K562 (cell line): ENCODE data around the gene HPD. TPM values are rescaled to one million over a fixed set of nuclear protein-coding genes. Genes with fewer than 3 reads are reported as not detected.

Experiments
- ARID3B ChIP-seq: fragments of 250-450 bp; sonication (Bioruptor Pico); IDR thresholded peaks from 2 replicates; pipeline ENCODE4 v1.4.0; 2020; ENCODE audit warnings: borderline replicate concordance
- CBX1 ChIP-seq: sonication (generic); IDR thresholded peaks from 2 replicates; pipeline ENCODE4 v1.6.1; 2016; ENCODE audit warnings: antibody characterized with exemption, low read depth, mild to moderate bottlenecking
- GTF2B ChIP-seq: IDR thresholded peaks from 2 replicates; pipeline ENCODE4 v1.6.1; 2011; ENCODE audit not compliant: insufficient read length; ENCODE audit errors: extremely low read depth
- HEY1 ChIP-seq: fragments of 250-450 bp; sonication (Bioruptor Pico); IDR thresholded peaks from 2 replicates; pipeline ENCODE4 v1.5.0; 2020; ENCODE audit warnings: mild to moderate bottlenecking, moderate library complexity, borderline replicate concordance
- LARP7 ChIP-seq: fragments of 450-650 bp; IDR thresholded peaks from 2 replicates; pipeline ENCODE4 v1.6.1; 2016
- MAX ChIP-seq: sonication (generic); formaldehyde crosslinking; IDR thresholded peaks from 2 replicates; pipeline ENCODE4 v1.9.0; 2022; ENCODE audit warnings: mild to moderate bottlenecking, missing genetic modification reagents
- NFE2 ChIP-seq: IDR thresholded peaks from 2 replicates; pipeline ENCODE4 v1.6.1; 2014; ENCODE audit warnings: antibody characterized with exemption, low read depth
- PATZ1 ChIP-seq: fragments of 250-450 bp; sonication (Bioruptor Pico); IDR thresholded peaks from 2 replicates; pipeline ENCODE4 v1.5.0; 2020; ENCODE audit warnings: mild to moderate bottlenecking, borderline replicate concordance
- POLR2A ChIP-seq: fragments of 450-650 bp; conservative IDR thresholded peaks from 2 replicates; pipeline ENCODE4 v1.6.1; 2016
- PRMT5 ChIP-seq: sonication (generic); formaldehyde crosslinking; IDR thresholded peaks from 2 replicates; pipeline ENCODE4 v1.5.0; 2020; ENCODE audit warnings: missing genetic modification reagents
- SAP30 ChIP-seq: fragments of 200-600 bp; sonication (generic); IDR thresholded peaks from 2 replicates; pipeline ENCODE4 v1.6.1; 2012; ENCODE audit warnings: borderline replicate concordance, low read depth, mild to moderate bottlenecking, moderate library complexity, low read length, control low read depth, inconsistent platforms; ENCODE audit not compliant: insufficient read depth, poor library complexity, severe bottlenecking
- TGIF2 ChIP-seq: sonication (generic); formaldehyde crosslinking; IDR thresholded peaks from 2 replicates; pipeline ENCODE4 v1.8.1; 2022; ENCODE audit warnings: mild to moderate bottlenecking, missing genetic modification reagents, moderate library complexity
- ZBED1 ChIP-seq: IDR thresholded peaks from 2 replicates; pipeline ENCODE4 v1.6.1; 2014
- ZNF274 ChIP-seq: IDR thresholded peaks from 2 replicates; pipeline ENCODE4 v1.6.1; 2011; ENCODE audit warnings: low read depth, mild to moderate bottlenecking, low read length, moderate library complexity, borderline replicate concordance
- ZNF445 ChIP-seq: fragments of 250-450 bp; sonication (Bioruptor Pico); IDR thresholded peaks from 2 replicates; pipeline ENCODE4 v1.4.0; 2020; ENCODE audit warnings: low read depth, mild to moderate bottlenecking, moderate library complexity
- ZNF584 ChIP-seq: fragments of 200-800 bp; sonication (Bioruptor generic); IDR thresholded peaks from 2 replicates; pipeline ENCODE4 v1.6.1; 2016; ENCODE audit warnings: low read depth, mild to moderate bottlenecking, missing genetic modification characterization, missing compliant biosample characterization
- ZNF592 ChIP-seq: fragments of 450-650 bp; IDR thresholded peaks from 2 replicates; pipeline ENCODE4 v1.6.1; 2017; ENCODE audit warnings: antibody characterized with exemption, mild to moderate bottlenecking
- ZNF707 ChIP-seq: fragments of 250-450 bp; sonication (Bioruptor Pico); conservative IDR thresholded peaks from 2 replicates; pipeline ENCODE4 v1.8.0; 2022; ENCODE audit warnings: inconsistent platforms, mild to moderate bottlenecking, moderate library complexity
- ZNF780A ChIP-seq: fragments of 250-450 bp; sonication (Bioruptor Pico); IDR thresholded peaks from 2 replicates; pipeline ENCODE4 v1.5.0; 2021; ENCODE audit warnings: mild to moderate bottlenecking
- polyA plus RNA-seq, 8 experiments: library from polyadenylated mRNA; depleted of rRNA in 4 of 8; stranded (reverse) in 5 of 8; unstranded in 3 of 8; fragments of >200 nt; fragmentation: Nextera tagmentation in 2 of 8; fragmentation: Illumina TruSeq in 1 of 8; extraction: Ambion mirVana in 2 of 8; extraction: Trizol in 1 of 8; gene quantifications; 2 replicates each; pipeline versions ENCODE4 v1.2.1 to v1.2.3, GENCODE V29; 2011 to 2014; ENCODE audit warnings: inconsistent platforms in 1 of 8, missing spikeins in 1 of 8
- total RNA-seq, 7 experiments: library from RNA; depleted of rRNA in 6 of 7; stranded (reverse); fragments of >200 nt in 6 of 7; fragmentation: Illumina TruSeq in 2 of 7; extraction: Trizol in 2 of 7; gene quantifications; 2 replicates each; pipeline versions ENCODE4 v1.2.1 to v1.2.3, GENCODE V29; 2011 to 2021; ENCODE audit warnings: low replicate concordance in 1 of 7

Gene HPD
- total and polyA plus RNA-seq, 9 of the 15 experiments (the other 6 are each of a cell fraction or from before 2014, with no cell fraction given), result 0.06 to 0.29 (median 0.07) TPM; not detected in 4

GRCh38 chr12:121800694-121801594, 57.7 kb downstream of the HPD start (continued):
- TF ChIP-seq ARID3B (CRISPR knock-in tag) (no peak), SAP30 (no peak), ZNF780A (no peak), GTF2B (no peak), MAX (CRISPR knock-in tag) (no peak; the same call in 1 of the 2 replicates), PRMT5 (CRISPR knock-in tag) (no peak), ZBED1 (peak; percentile 64; the same call in 1 of the 2 replicates), PATZ1 (CRISPR knock-in tag) (no peak), TGIF2 (no peak), ZNF584 (CRISPR knock-in tag) (no peak), HEY1 (CRISPR knock-in tag) (no peak), ZNF592 (peak; percentile 91), ZNF274 (no peak), ZNF707 (CRISPR knock-in tag) (0 out of 2 replicates have a peak, but pooled peaks have one; percentile 14), LARP7 (no peak), POLR2A (peak; percentile 74), NFE2 (peak; percentile 92), CBX1 (no peak), ZNF445 (CRISPR knock-in tag) (no peak)
